Smooth muscle cell of the umbilical artery (primary cell): ENCODE results near the gene CDR2L. TPM values are rescaled to one million over a fixed set of nuclear protein-coding genes. Genes with fewer than 3 reads are reported as not detected.

Experiments
- total RNA-seq: library from RNA; depleted of rRNA; stranded (reverse); fragments of >200 nt; gene quantifications from 2 replicates; pipeline ENCODE4 v1.2.3, GENCODE V29; 2014

Gene CDR2L
- total RNA-seq, result 19.9 and 47.2 TPM in 2 replicates

GRCh38 chr17:74987418-74987908 lies at the start of gene CDR2L:
Gene CDR2L, plus strand, starts transcription at chr17:74987632. Its CDS starts 412 bp downstream, at chr17:74988044.

GRCh38 chr17:74972107-74972972 lies 15.1 kb upstream of the CDR2L start, which contains the start of gene HID1:
Gene HID1, minus strand, starts transcription at chr17:74972759. Its CDS starts 103 bp downstream, at chr17:74972656.

GRCh38 chr17:75012346-75013091 lies 25.1 kb downstream of the CDR2L start, which contains the start of gene MRPL58:
Gene MRPL58, plus strand, starts transcription at chr17:75012670. Its CDS starts 17 bp downstream, at chr17:75012687.

GRCh38 chr17:75046407-75047289 lies 59.2 kb downstream of the CDR2L start, which contains the start of the genes ATP5PD and KCTD2:
Gene ATP5PD, minus strand, starts transcription at chr17:75046969. Its CDS starts 4,319 bp downstream, at chr17:75042650.
Gene KCTD2, plus strand, starts transcription at chr17:75047225. Its CDS starts 26 bp downstream, at chr17:75047251.

Other genes starting within 250 kb of the CDR2L start
- 14.6 and 37.0 TPM in 2 replicates for gene NHERF1, start 239.0 kb upstream of the CDR2L start, total RNA-seq
- 55.5 and 64.7 TPM in 2 replicates for gene NAT9, start 211.3 kb upstream of the CDR2L start, total RNA-seq
- 0.18 and 0.30 TPM in 2 replicates for gene GRIN2C, start 127.7 kb upstream of the CDR2L start, total RNA-seq
- gene FDXR, start 114.6 kb upstream of the CDR2L start, total RNA-seq, result 45.0 and 52.9 TPM in 2 replicates
- gene FADS6, start 94.0 kb upstream of the CDR2L start, total RNA-seq, result not detected in 2 replicates
- not detected in 2 replicates for gene USH1G, start 64.4 kb upstream of the CDR2L start, total RNA-seq
- gene OTOP2, start 63.4 kb upstream of the CDR2L start, total RNA-seq, result not detected in 2 replicates
- gene OTOP3, start 51.7 kb upstream of the CDR2L start, total RNA-seq, result not detected in 2 replicates
- gene HID1, start 14.9 kb upstream of the CDR2L start, total RNA-seq, result 0.18 and 0.30 TPM in 2 replicates
- 18.8 and 22.0 TPM in 2 replicates for gene MRPL58, start 25.0 kb downstream of the CDR2L start, total RNA-seq
- 202 and 315 TPM in 2 replicates for gene ATP5PD, start 59.3 kb downstream of the CDR2L start, total RNA-seq
- 12.2 and 20.9 TPM in 2 replicates for gene KCTD2, start 59.6 kb downstream of the CDR2L start, total RNA-seq
- gene SLC16A5, start 100.3 kb downstream of the CDR2L start, total RNA-seq, result 7.4 and 12.3 TPM in 2 replicates
- 1.8 and 2.8 TPM in 2 replicates for gene ARMC7, start 122.3 kb downstream of the CDR2L start, total RNA-seq
- gene NT5C, start 144.1 kb downstream of the CDR2L start, total RNA-seq, result 23.8 and 29.9 TPM in 2 replicates
- gene JPT1, start 166.9 kb downstream of the CDR2L start, total RNA-seq, result 93.2 and 179 TPM in 2 replicates
- gene SUMO2, start 195.3 kb downstream of the CDR2L start, total RNA-seq, result 79.5 and 89.1 TPM in 2 replicates
- 18.7 and 24.6 TPM in 2 replicates for gene NUP85, start 218.0 kb downstream of the CDR2L start, total RNA-seq